NCI-H526 treated with DMSO at 0.1 percent for 48 hours (cell line): ENCODE results near the gene NDOR1.

Source experiments
- DNase-seq: peaks from one replicate; lab custom pipeline; 2025; lab: John Stamatoyannopoulos, UW

NDOR1 gene

GRCh38 chr9:137205126-137206069 lies at the start of gene NDOR1, which contains the start of gene TMEM203:
Gene NDOR1 (plus strand): TSS chr9:137205700. CDS start chr9:137205778, 78 bp downstream.
Gene TMEM203 (minus strand): TSS chr9:137205648. CDS start chr9:137205414, 234 bp downstream.
- DNase-seq = peak; percentile 13

GRCh38 chr9:137156567-137157375 lies 48.7 kb upstream of the NDOR1 start:
- no peak for DNase-seq

GRCh38 chr9:137157618-137158415 lies 47.7 kb upstream of the NDOR1 start:
- DNase-seq = no peak

- no peak for DNase-seq
Measured at GRCh38 chr9:137158625-137159024, 46.9 kb upstream of the NDOR1 start.

- no peak for DNase-seq
Measured at GRCh38 chr9:137159105-137160053, 46.1 kb upstream of the NDOR1 start.

- no peak for DNase-seq
Measured at GRCh38 chr9:137160054-137160425, 45.5 kb upstream of the NDOR1 start.

GRCh38 chr9:137160716-137161557 lies 44.6 kb upstream of the NDOR1 start:
- DNase-seq = peak; percentile 19

GRCh38 chr9:137161558-137162486 lies 43.7 kb upstream of the NDOR1 start:
- no peak for DNase-seq

GRCh38 chr9:137162505-137163364 lies 42.8 kb upstream of the NDOR1 start:
- peak; percentile 1 for DNase-seq

GRCh38 chr9:137163365-137163715 lies 42.2 kb upstream of the NDOR1 start:
- DNase-seq = no peak

- DNase-seq = no peak
Measured at GRCh38 chr9:137163805-137164204, 41.7 kb upstream of the NDOR1 start.

- no peak for DNase-seq
Measured at GRCh38 chr9:137164370-137165249, 40.9 kb upstream of the NDOR1 start.

GRCh38 chr9:137165250-137165836 lies 40.2 kb upstream of the NDOR1 start:
- no peak for DNase-seq

- DNase-seq = no peak
Measured at GRCh38 chr9:137166380-137167229, 38.9 kb upstream of the NDOR1 start.

- no peak for DNase-seq
Measured at GRCh38 chr9:137167277-137167746, 38.2 kb upstream of the NDOR1 start.
